Measurements from ENCODE around the gene RNF11.

The RNF11 gene

GRCh38 chr1:51253691-51254090, 17.6 kb downstream of the RNF11 start:
- no peak for TF ChIP-seq PPARA (CRISPR knock-in tag; IDR thresholded peaks at IDR 0.05; ENCODE audit: borderline replicate concordance)
- TF ChIP-seq ESRRG (CRISPR knock-in tag; IDR thresholded peaks at IDR 0.05), result no peak
- TF ChIP-seq, protein P1, sequence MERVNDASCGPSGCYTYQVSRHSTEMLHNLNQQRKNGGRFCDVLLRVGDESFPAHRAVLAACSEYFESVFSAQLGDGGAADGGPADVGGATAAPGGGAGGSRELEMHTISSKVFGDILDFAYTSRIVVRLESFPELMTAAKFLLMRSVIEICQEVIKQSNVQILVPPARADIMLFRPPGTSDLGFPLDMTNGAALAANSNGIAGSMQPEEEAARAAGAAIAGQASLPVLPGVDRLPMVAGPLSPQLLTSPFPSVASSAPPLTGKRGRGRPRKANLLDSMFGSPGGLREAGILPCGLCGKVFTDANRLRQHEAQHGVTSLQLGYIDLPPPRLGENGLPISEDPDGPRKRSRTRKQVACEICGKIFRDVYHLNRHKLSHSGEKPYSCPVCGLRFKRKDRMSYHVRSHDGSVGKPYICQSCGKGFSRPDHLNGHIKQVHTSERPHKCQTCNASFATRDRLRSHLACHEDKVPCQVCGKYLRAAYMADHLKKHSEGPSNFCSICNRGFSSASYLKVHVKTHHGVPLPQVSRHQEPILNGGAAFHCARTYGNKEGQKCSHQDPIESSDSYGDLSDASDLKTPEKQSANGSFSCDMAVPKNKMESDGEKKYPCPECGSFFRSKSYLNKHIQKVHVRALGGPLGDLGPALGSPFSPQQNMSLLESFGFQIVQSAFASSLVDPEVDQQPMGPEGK (CRISPR knock-in tag; IDR thresholded peaks at IDR 0.05; ENCODE audit: borderline replicate concordance), result no peak
- no peak for TF ChIP-seq GLIS3 (CRISPR knock-in tag; IDR thresholded peaks at IDR 0.05)
- TF ChIP-seq ZNF70 (CRISPR knock-in tag; IDR thresholded peaks at IDR 0.05), result no peak
- TF ChIP-seq, protein P2, sequence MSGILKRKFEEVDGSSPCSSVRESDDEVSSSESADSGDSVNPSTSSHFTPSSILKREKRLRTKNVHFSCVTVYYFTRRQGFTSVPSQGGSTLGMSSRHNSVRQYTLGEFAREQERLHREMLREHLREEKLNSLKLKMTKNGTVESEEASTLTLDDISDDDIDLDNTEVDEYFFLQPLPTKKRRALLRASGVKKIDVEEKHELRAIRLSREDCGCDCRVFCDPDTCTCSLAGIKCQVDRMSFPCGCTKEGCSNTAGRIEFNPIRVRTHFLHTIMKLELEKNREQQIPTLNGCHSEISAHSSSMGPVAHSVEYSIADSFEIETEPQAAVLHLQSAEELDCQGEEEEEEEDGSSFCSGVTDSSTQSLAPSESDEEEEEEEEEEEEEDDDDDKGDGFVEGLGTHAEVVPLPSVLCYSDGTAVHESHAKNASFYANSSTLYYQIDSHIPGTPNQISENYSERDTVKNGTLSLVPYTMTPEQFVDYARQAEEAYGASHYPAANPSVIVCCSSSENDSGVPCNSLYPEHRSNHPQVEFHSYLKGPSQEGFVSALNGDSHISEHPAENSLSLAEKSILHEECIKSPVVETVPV (CRISPR knock-in tag; IDR thresholded peaks at IDR 0.05), result no peak
- no peak for TF ChIP-seq ARNTL (CRISPR knock-in tag; IDR thresholded peaks at IDR 0.05; ENCODE audit: borderline replicate concordance, low read depth)
- no peak for TF ChIP-seq OSR1 (CRISPR knock-in tag; IDR thresholded peaks at IDR 0.05)
- no peak for ATAC-seq

GRCh38 chr1:51255331-51255730, 19.3 kb downstream of the RNF11 start:
- TF ChIP-seq RARB (CRISPR knock-in tag; IDR thresholded peaks at IDR 0.05), result no peak
- TF ChIP-seq, protein P3, sequence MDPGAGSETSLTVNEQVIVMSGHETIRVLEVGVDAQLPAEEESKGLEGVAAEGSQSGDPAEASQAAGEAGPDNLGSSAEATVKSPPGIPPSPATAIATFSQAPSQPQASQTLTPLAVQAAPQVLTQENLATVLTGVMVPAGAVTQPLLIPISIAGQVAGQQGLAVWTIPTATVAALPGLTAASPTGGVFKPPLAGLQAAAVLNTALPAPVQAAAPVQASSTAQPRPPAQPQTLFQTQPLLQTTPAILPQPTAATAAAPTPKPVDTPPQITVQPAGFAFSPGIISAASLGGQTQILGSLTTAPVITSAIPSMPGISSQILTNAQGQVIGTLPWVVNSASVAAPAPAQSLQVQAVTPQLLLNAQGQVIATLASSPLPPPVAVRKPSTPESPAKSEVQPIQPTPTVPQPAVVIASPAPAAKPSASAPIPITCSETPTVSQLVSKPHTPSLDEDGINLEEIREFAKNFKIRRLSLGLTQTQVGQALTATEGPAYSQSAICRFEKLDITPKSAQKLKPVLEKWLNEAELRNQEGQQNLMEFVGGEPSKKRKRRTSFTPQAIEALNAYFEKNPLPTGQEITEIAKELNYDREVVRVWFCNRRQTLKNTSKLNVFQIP (CRISPR knock-in tag; IDR thresholded peaks at IDR 0.05; ENCODE audit: borderline replicate concordance, low read depth), result no peak
- TF ChIP-seq ZFP3 (CRISPR knock-in tag; IDR thresholded peaks at IDR 0.05), result no peak
- no peak for TF ChIP-seq ARNTL (CRISPR knock-in tag; IDR thresholded peaks at IDR 0.05; ENCODE audit: borderline replicate concordance, low read depth)
- TF ChIP-seq ZNF8 (CRISPR knock-in tag; IDR thresholded peaks at IDR 0.05), result no peak
- no peak for TF ChIP-seq SNAI2 (CRISPR knock-in tag; IDR thresholded peaks at IDR 0.05)
- TF ChIP-seq ESRRG (CRISPR knock-in tag; IDR thresholded peaks at IDR 0.05), result no peak
- no peak for TF ChIP-seq BACH2 (CRISPR knock-in tag; IDR thresholded peaks at IDR 0.05; ENCODE audit: borderline replicate concordance)
- no peak for TF ChIP-seq ISL1 (CRISPR knock-in tag; IDR thresholded peaks at IDR 0.05)
- no peak for TF ChIP-seq OSR1 (CRISPR knock-in tag; IDR thresholded peaks at IDR 0.05)
- no peak for TF ChIP-seq ZNF70 (CRISPR knock-in tag; IDR thresholded peaks at IDR 0.05)
- TF ChIP-seq, protein P1 (CRISPR knock-in tag; IDR thresholded peaks at IDR 0.05; ENCODE audit: borderline replicate concordance), result no peak
- TF ChIP-seq TSHZ2 (CRISPR knock-in tag; IDR thresholded peaks at IDR 0.05), result no peak
- TF ChIP-seq GLIS3 (CRISPR knock-in tag; IDR thresholded peaks at IDR 0.05), result no peak
- no peak for TF ChIP-seq ZC3H10 (CRISPR knock-in tag; IDR thresholded peaks at IDR 0.05)
- TF ChIP-seq, protein P2 (CRISPR knock-in tag; IDR thresholded peaks at IDR 0.05), result no peak
- ATAC-seq, result no peak

All from SK-N-SH treated with all-trans-retinoic acid at 6 μM for 48 hours (cell line).